HFF-Myc (cell line): ENCODE data around the gene CES2.
"Not testable (repeated sequence)": the region's sequence is repeated elsewhere in the genome, so short reads cannot be mapped to it uniquely, and the experiment has no call there.

Experiments used
- DNase-seq: peaks from one replicate; pipeline ENCODE4 v3.0.0-alpha.2; 2011; ENCODE audit warnings: low read depth; ENCODE audit errors: extremely low read depth
- H3K4me3 ChIP-seq: replicated peaks from 2 replicates; pipeline ENCODE4 v1.5.1; 2011; ENCODE audit warnings: low read depth, mild to moderate bottlenecking, control low read depth, low read length
- TF ChIP-seq, protein P1 (sequence below): IDR thresholded peaks from 2 replicates; pipeline ENCODE4 v1.5.1; 2012; ENCODE audit warnings: mild to moderate bottlenecking, low read depth, low read length, control low read depth; ENCODE audit errors: missing control alignments

Gene CES2

DNA sequence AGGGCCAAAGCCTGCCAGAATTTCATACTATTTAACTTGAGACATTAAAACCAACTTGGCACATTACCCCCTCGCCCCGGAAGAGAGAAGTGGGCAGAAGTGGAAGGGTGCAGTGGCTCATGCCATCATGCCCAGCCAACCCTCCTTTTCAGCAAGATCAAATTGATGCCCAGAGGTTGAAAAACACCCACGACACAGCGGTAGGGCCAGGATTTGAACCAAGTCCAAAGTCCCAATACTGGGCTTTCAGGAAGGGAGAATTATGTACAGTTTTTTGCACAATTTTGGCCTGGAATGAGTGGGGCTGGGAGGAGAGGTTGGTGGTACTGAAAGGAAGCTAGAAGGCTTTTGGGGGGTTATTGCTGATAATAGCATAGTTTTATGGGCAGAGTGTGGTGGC lies 44.0 kb upstream of the CES2 start:
- no peak for DNase-seq
- no peak overlapping the region for H3K4me3 ChIP-seq
- TF ChIP-seq, protein P1, sequence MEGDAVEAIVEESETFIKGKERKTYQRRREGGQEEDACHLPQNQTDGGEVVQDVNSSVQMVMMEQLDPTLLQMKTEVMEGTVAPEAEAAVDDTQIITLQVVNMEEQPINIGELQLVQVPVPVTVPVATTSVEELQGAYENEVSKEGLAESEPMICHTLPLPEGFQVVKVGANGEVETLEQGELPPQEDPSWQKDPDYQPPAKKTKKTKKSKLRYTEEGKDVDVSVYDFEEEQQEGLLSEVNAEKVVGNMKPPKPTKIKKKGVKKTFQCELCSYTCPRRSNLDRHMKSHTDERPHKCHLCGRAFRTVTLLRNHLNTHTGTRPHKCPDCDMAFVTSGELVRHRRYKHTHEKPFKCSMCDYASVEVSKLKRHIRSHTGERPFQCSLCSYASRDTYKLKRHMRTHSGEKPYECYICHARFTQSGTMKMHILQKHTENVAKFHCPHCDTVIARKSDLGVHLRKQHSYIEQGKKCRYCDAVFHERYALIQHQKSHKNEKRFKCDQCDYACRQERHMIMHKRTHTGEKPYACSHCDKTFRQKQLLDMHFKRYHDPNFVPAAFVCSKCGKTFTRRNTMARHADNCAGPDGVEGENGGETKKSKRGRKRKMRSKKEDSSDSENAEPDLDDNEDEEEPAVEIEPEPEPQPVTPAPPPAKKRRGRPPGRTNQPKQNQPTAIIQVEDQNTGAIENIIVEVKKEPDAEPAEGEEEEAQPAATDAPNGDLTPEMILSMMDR: no peak

DNA sequence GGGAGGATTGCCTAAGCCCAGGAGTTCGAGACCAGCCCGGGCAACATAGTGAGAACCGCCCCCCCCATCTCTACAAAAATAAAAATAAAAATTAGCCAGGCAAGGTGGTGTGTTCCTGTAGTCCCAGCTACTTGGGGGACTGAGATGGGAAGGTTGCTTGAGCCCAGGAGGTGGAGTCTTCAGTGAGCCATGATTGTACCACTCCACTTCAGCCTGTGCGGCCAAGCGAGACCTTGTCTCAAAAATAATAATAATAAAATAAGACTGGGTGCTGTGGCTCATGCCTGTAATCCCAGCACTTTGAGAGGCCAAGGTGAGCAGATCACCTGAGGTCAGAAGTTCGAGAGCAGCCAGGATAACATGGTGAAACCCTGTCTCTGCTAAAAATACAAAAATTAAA lies 43.5 kb upstream of the CES2 start:
- TF ChIP-seq, protein P1: no peak
- H3K4me3 ChIP-seq: no peak overlapping the region
- DNase-seq: no peak

DNA sequence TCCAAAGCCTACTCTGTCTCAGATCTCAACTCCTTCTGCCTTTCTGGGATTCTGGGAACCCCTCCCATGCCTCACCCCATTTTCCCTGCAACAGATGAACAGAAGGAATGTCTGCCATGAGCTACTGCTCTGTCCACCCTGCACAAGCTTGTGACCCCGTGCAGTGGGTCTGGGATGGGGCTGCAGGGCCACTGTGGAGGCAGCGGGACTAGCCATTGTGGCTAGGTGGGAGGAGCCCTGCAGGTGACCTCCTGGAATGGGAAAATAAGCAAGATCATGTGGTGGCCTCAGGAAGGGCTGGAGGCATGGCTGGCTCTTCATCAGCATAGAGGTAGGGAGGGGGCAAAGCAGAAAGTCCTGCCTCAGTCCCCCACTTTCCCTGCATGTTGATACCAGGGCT lies 41.3 kb upstream of the CES2 start:
- TF ChIP-seq, protein P1: no peak
- H3K4me3 ChIP-seq: no peak overlapping the region
- DNase-seq: no peak

DNA sequence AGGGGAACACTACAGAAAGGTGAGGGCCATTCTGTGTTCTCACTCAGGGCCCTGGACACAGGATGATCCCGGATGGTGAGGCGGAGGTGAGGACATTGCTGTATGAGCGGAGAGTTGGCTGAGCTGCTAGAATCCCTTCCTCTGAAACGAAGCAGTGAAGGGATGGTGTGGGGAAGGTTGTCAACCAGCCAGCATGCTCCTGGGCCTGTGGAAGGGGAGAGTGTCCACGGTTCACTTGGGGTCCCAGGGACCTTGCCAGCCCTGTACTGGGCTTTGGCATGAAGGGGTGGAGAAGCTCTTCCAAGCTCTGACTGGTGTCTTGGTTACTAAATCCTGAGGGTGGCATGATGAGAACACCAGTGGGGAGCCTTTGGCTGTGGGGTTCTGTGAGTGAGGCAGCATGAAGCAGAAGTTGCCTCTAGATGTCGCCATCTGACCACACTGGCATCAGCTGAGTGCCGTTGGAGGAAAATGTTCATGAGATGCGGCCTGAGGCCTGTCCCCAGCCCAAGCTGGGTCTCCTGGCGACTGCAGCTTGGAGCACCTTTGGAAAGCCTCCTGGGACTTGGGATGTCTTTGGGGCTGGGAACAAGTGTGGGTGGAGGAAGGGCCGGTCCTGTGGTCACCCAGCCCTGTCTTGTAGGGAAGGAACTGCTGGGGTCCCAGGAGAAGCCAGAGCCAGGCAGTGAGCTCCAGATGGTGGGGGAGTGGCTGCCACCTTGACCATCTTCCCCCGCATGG lies 40.2 kb upstream of the CES2 start:
- TF ChIP-seq, protein P1: peak; percentile 77
- no peak overlapping the region for H3K4me3 ChIP-seq
- DNase-seq: no peak

- H3K4me3 ChIP-seq: no peak overlapping the region
- TF ChIP-seq, protein P1: no peak
These were observed 39.7 kb upstream of the CES2 start for GRCh38 chr16:66895689-66895979.

GRCh38 chr16:66895999-66896398 lies 39.3 kb upstream of the CES2 start:
- no peak for DNase-seq
- H3K4me3 ChIP-seq: no peak overlapping the region
- TF ChIP-seq, protein P1: no peak

More at GRCh38 chr16:66895689-66895979, 39.7 kb upstream of the CES2 start:
- DNase-seq: no peak

GRCh38 chr16:66896682-66897081 lies 38.6 kb upstream of the CES2 start:
- DNase-seq, H3K4me3 ChIP-seq: not testable (repeated sequence)
